GM18502 (cell line): ENCODE measurements around the gene SLC39A3.

Experiments used
- ATAC-seq: cut with Tn5 transposase; IDR thresholded peaks from one replicate; pipeline ENCODE4 v1.9.1; 2021; ENCODE audit warnings: mild to moderate bottlenecking; ENCODE audit not compliant: unreplicated experiment, poor library complexity

The SLC39A3 gene

DNA sequence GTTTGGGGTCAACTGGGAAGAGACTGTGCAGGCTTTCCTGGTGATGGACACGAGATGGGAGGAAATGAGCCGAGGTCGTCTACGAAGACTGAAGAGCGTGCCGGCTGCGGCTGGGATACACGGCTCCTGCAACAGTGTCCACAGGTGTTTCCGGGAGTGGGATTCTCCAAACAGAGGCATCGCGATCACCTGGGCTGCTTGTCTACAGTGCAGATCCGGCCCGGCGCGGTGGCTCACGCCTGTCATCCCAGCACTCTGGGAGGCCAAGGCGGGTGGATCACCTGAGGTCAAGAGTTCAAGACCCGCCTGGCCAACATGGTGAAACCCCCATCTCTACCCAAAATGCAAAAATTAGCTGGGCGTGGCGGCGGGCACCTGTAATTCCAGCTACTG, 11.6 kb upstream of the SLC39A3 start:
- ATAC-seq = no peak

DNA sequence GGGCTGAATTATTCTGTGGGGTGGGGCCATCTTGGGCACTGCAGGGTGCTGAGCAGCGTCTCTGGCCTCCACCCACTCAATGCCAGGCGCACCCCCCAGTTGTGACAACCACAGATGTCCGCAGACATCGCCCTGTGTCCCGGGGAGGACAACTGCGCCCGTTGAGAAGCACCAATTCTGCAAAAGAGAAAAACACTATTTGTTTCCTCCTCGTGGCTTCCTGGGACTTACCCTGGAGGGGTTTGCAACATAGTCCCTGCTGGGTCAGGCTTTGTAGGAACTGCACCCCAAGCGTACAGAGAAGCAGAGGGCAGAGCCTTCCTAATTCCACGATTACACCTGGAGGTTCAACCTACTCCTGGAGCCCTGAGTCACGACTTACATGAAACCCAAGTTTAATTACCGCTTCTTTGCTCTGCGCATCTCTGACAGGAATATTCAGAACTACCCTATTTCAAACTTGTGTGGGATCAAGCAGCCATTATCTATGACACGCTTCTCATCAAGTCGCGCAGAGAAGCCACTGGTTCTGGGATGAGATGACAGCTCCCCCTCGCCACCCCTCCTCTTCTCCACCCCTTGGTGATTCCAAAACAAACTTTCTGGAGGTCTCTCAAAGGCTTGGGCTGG, 11.1 kb upstream of the SLC39A3 start:
- ATAC-seq = no peak

DNA sequence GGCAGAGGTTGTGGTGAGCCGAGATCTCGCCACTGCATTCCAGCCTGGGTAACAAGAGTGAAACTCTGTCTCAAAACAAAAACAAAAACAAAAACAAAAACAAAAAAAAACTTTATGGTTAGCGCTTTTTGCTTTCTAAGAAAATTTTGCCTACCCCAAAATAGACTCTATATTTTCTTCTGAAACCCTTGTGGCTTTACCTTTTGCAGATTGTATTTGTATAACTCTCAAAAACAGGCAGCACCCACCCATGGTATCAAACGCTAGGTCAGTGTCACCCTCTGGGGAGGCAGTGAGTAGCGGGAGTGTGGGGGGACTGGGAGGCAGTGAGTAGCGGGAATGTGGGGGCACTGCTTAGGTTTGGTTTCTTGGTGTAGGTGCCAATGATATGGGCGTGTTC, 7.5 kb upstream of the SLC39A3 start:
- no peak for ATAC-seq

DNA sequence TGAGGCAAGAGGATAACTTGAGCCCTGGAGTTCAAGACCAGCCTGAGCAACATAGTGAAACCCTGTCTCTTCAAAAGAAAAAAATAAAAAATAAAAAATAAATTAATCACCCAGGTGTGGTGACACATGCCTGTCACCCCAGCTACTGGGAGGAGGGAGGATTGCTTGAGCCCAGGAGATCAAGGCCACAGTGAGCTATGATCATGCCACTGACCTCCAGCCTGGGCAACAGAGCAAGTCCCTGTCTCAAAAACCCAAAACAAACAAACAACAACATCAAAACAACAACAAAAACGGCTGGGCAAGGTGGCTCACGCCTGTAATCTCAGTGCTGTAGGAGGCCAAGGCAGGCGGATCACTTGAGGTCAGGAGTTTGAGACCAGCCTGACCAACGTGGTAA, 4.3 kb upstream of the SLC39A3 start:
- ATAC-seq = no peak

DNA sequence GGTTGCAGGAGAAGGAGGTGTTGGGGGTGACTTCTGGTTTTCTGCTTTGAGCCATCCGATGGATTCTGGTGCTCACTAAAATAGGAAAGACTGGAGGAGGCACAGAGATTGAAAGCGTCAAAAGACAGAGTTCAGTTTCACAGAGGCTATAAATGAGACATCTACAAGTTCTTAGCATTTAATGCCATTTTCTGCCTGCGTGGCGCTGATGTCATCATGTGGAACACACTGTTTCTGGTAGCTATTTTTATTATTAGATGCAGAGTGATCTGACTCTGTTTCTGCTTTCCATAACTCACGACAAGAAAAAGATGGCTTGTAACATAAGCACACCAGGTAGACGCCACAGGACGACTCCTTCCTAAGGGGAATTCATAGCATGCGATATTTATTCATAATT, 3.3 kb upstream of the SLC39A3 start:
- ATAC-seq = no peak

DNA sequence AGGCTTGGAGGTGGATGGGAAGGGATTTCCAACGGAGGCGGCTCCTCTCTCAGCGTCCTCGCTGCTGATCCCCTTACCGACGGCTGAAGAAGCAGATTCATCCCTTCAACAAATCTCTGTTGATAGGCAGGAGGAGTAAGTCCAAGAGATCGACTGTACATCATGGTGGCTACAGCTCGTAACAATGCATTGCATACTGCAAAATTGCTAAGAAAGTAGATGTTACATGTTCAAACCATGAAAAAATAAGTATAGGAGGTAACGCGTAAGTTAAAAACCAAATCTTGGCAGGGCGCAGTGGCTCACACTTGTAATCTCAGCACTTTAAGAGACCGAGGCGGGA, 468 bp upstream of the SLC39A3 start:
- ATAC-seq = no peak

DNA sequence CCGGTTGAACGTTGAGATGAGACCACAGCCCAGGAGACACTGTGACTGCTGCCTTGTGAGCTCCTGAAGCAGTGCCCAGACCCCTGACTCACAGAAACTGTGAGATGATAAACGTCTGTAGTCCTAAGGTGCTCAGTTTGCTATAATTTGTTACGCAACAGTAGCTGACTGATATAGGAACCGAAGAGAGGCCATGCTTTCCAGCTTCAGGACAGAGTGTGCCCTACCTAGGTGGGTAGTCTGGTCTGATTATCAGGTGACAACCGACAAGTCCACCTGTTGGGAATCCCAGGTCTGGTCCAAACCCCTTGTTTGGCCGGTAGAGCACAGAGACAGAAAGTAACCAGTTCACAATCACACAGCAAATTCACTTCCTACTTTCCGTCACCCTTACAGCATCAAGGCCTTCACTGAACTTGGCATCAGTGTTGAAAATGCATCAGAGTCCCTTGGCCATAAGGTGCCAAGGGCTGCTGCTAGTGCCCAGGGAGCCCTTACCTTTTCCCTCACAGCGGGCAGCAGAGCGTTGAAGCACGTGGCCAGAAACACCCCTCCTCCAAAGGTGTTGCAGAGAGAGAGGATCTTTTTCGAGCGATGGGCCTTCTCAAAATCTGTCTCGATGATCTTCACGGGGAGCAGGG, 3.1 kb downstream of the SLC39A3 start:
- no peak for ATAC-seq

DNA sequence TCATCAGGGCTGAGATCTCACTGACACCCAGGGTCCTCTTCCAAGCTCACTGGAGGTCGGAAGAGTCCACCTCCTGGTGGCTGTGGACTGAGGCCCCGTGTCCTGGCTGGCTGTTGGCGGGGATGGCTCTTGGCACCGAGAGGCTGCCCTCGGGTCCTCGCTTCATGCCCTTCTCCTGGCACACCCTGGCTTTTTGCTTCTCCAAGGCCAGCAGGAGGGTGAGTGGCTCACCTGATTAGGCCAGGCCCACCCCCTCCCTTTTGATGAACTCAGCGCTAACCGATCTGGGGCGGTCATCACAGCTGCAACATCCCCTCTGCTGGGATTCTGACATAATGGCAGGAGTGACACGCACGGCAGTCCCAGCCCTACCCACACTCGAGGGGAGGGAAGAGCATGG, 4.4 kb downstream of the SLC39A3 start:
- ATAC-seq = no peak

DNA sequence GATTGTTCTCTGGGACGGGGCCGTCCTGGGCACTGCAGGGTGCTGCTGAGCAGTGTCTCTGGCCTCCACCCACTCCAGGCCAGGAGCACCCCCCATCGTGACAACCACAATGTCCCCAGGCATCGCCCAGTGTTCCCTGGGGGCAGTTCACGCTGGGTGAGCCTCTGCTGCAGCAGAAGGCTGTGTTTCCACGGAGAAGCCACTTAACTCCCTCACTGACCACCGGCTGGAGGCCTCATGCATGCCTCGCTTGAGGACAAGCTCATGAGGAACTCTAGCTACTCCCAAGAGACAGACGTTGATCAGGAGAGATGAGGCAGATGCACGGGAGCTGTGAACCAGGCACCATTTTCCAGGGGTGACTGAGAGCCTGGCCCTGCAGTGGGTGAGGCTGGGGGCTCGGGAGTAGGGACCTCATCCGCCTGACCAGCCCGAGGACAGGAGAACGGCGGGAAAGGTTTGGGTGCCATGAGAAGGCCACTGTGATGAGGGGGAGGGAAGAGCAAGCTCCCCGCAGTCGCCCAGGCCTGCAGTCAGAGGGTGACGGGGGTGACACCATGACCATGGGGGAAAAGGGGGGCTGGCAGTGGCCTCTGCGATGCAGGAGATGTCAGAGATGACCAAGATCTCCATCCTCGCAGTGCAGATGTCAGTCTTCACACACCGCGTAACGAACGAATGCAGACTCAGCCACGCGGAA, 5.1 kb downstream of the SLC39A3 start:
- ATAC-seq = no peak

DNA sequence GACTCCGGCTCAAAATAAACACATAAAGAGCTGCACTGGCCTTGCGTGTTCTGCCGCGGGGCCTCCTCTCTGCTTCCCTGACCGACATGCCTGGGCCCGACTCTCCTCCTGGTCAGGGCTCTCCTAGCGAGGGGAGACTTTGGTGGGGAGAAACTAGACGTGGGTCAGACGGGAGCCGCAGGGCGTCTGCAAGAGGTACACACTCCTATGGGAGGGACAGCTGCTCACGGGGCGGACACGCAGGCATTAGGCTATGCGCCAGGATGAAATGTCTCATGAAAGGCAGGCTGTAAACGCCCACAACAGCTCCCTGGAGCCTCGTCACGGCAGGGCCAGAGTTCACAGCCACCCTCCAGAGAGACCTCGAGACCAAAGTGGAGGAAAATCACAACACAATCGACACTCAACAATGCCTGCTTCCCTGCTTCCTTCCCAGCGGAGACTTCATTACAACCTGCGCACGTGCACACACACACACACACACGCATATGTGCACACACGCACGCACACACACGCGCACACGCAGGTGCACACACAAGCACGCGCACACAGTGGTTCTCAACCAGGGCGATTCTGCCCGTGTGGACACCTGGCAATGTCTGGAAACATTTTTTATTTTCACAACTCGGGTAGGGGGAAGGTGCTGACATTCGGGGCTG, 5.8 kb downstream of the SLC39A3 start:
- no peak for ATAC-seq

DNA sequence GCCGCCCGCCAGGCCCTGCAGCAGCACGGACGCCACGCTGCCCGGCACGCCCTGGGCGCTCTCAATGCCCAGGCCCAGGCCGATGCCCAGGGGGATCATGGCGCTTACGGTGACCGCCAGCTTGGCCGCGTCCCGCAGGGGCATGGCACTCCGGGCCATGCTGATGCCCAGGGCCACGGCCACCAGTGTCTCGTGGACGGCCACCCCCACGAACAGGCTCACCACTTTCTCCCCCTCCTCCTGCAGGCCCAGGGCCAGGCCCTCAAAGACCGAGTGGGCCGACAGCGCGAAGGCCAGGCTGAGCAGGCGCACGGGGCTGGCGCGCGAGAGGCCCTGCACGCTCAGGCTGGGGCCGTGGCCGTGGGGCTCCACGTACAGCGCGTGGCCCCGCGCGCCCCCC, 6.9 kb downstream of the SLC39A3 start:
- no peak for ATAC-seq

DNA sequence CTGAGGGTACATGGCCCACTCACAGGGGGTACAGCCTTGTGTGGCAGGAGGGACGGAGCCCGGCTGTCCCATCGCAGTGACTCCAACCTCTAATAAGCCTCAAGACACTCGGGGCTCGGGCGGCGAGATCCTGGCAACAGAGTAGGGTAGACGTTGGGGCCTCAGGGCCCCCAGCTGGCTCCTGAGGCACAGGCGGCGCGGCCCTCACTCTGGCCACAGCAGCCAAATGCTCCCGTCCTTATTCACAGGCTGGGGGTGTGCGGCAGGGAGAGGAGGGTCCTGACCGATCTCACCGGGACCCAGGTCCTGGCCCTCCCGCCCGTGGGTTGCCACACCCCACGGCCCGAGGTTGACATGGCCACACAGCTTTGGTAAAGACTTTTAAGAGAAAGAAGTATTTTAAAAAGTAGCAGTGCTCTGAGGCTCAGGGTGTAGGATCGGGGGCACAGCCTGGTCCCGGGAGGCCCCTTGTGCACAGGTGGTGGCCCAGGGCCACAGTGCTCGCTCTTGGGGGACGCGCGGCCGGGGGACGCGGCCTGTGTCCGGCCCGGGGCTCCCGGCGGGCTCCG, 7.6 kb downstream of the SLC39A3 start:
- no peak for ATAC-seq

DNA sequence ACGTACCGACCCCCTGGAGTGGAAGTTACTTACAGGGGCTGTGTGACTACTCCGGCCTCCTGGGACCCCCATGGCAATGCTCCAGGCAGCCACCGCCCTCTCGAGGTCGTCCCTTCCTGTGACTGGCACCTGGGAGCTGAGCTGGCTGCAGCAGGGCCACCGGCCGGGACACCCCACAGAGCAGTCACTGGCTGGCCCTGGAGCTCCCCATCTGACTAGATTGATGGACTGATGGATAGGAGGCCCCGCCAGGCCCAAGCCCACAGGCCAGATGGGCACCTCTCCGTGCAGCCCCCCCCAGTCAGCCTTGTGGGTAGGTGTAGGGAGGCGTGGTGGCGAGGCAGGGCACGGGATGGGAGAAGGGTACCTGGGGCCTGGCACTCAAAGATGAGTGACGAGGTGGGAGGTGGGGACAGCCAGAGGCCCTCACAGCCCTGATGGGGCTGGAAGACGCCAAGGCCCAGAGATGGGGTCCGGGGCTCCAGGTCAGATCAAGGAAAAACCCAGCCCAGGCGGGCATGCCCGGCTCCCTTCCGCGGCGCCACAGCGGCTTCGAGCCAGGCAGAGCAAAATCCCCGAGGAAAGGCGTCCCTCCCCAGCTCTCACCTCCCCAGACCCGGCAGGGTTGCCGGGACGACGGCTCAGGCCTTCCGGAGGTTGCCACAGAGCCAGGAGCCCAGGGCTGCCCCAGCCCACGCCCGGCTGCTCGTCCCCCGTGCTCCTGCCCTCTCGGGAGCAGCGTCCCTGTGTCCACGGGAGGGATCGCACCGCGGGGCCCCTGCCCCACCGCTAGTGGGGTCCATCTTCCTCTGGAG, 8.4 kb downstream of the SLC39A3 start:
- ATAC-seq = no peak

DNA sequence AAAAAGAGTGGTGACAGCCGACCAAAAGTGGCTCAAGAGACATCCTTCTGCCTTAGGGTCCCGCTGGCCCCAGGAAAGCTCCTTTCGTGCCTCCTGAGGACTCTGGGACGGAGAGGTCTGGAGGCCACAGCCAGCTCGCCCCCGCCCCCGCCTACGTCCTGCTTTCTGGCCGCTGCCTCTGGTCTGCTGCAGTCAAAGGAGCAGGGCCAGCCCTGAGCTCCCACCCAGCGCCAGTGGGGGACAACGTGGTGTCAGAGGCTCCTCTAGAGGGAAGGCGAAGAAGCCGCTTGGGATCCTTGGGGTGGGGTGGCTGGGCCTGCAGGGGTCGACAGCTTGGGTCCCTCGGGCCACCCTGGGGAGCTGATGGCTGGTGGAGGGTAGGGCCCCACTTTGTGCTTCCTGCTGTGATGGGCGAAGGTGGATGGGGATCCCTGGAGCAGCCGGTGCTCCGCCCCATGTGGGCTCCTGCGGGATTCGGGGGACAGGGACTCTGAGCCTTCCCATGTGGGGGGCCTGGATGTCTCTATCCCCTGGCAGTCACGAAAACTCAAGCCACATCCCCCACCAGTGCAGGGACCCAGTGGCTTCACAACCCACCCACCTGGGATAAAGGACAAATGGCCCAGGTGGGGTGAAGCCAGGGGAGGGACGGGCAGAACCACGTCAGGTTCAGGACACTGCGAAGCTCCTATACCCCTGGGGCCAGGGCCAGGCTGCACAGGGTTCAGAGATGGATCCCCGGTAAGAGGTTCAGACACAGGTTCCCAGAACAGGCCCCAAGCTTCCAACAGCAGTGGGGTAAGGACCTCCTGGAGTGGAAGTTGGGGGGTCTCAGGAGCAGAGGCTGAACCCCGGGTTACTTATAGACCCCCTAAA, 9.6 kb downstream of the SLC39A3 start:
- ATAC-seq = no peak

DNA sequence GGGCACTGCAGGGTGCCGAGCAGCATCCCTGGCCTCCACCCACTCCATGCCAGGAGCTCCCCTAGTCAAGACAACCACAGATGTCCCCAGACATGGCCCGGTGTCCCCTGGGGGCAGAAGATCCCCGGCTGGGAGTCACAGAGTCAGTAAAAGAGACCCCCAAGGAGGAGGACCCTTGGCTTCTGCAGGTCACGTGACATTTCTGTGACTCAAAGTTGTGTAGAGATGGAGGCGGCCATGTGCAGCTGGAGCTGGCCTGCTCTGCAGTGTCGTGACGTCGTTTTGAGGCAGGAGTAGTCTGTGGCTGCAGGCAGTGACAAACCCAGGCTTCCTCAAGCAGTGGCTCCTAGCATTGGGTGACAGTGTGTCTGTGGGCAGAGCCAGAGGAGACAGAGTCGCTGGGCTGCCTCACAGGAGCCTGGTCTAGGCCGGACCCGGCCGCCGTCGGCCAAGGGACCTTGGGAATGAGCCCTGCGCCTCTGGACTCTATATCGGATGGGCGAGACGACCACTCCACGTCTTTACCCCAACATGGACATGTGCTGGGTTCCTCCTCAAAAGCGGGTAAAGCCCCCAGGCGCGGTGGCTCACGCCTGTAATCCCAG, 10.9 kb downstream of the SLC39A3 start:
- ATAC-seq = no peak

DNA sequence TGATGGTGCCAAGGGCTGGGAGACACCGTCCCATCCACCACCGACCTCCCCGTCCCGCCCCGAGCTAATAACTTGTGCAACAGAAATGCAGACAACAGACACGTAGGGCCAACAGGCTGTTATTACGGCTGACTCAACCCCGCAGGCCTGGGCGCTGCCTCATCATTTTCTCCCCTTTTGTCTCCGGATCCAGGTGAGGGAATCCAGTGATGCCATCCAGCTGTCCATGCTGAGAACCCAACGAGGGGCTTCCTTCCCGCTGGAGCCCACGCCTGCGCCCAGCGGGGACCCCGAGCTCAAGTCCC, 12.2 kb downstream of the SLC39A3 start:
- no peak for ATAC-seq

DNA sequence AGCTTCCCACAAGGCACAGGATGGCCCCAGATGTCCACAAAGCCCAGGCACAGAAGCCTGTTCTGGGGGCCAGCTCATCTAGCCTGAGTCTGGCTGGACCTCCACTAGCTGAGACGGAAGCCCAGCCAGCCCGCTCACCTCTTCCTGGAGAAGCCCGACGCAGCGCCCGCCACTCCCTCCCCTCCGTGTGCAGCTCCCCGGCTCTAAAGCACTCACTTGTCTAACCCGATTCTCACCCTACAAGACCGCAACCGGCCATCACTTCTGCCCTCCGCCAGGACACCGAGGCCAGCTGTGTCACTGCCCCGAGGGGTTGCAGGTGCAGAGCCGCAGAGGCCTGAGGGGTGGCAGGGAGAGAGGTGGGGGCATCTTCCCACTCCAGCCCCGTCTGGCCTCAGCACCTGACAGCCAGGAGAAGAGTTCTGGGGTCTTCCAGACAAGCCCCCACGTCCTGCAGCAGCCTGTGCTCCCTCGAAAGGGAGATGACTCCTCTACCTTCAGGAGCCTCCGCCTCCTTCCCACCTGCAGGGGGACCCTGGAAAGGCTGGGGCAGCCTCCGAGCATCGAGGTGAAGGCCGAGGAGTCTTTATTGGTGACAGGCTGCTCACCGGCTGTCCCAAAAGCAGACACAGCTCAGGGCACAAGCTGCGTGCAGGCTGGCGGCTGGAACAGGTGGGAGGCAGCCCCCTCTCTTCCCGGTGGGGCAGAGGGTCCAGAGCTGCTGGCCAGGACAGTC, 12.7 kb downstream of the SLC39A3 start:
- ATAC-seq = no peak

DNA sequence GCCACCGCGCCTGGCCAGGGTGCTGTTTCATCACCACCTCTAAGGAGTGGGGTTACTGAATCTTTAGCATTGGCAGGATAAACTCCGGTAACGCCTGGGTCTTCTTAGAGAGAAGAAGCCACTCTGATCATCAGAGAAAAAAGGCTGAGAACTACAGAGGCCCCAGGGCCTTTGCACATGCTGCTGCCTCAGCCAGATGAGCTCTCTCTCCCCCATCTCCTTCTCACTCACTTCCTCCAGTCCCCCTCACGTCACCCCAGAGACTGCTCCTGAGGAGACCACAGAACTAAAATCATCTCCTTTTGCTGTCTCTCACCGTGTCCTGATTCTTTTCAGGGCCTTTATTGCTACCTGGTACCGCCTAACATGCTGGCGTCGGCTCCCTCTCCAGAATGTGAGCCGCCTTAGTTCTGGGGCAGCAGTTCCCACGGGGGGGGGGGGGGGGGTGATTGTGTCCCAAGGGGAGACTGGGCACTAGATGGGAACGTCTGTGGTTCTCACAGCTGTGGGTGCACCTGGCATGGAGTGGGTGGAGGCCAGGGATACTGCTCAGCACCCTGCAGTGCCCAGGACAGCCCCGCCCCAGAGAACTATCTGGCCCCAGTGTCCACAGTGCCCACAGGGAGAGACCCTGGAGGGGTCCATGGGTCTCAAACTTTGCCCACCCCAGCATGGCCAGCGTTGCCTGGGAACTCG, 13.5 kb downstream of the SLC39A3 start:
- ATAC-seq = no peak
